Measurements from ENCODE around the gene MAPK12. TPM values are rescaled to one million over a fixed set of nuclear protein-coding genes. Genes with fewer than 3 reads are reported as not detected.

Gene MAPK12
- total RNA-seq, 2 donors from 2014 or later, result 5.0 to 13.0 TPM

DNA sequence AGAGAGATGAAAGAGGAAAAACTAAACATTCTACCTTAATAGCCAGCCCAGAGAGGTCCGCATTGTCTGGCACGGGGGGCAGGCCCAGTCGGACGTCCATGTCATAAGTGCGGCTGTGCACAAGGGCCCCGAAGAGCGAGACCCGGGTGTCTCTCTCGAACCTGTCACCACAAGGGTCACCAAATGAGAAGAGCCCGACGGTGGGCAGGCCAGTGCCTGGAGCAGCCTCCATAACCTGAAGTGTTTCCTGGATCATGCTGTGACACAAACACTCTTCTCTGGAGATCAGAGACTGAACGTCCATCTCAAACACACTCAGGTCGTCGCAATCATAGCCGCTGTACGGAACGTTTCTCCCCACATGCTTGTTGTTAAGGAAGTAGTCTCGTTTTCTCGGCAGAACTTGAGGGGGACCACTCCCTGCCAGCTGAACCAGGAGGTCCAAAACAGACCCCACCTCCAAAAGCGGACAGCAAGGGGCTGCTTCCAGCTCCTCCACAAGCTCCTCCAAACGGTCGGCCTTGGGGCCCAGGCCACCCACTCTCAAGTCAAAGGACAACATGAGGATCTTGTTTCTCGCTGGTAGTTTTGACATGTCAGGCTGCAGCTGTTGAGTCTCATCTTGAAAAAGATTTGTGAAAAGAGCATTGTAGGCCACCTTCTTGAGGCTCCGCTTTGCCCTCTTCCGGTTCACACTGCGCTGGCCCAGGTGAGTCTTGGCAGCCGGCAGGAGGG is 17.6 kb downstream of the MAPK12 start:
- H3K4me1 ChIP-seq, result peaks cover 0 to 50% of the 10 kb centered on the region in 2 donors

DNA sequence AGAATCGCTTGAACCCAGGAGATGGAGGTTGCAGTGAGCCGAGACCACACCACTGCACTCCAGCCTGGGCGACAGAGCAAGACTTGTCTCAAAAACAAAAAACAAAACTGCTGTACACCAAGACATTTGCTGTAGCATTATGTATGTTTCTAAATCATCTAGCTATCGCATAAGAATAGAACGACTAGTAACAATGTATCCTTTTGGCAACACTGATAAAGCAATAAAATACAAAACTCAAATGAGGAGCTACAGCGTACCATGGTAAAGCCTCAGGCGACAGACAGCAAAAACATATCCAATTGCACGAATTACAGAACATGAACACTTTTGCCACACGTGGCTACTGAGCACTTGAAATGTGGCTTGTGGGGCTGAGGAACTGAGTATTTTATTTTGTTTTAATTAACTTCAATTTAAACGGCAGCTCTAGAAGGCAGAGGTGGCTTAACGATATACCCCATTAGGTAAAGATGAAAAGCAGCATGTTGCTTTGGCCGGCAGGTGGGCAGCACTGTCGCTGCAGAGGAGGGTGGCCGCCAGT is 19.0 kb downstream of the MAPK12 start:
- TF ChIP-seq, protein P1, sequence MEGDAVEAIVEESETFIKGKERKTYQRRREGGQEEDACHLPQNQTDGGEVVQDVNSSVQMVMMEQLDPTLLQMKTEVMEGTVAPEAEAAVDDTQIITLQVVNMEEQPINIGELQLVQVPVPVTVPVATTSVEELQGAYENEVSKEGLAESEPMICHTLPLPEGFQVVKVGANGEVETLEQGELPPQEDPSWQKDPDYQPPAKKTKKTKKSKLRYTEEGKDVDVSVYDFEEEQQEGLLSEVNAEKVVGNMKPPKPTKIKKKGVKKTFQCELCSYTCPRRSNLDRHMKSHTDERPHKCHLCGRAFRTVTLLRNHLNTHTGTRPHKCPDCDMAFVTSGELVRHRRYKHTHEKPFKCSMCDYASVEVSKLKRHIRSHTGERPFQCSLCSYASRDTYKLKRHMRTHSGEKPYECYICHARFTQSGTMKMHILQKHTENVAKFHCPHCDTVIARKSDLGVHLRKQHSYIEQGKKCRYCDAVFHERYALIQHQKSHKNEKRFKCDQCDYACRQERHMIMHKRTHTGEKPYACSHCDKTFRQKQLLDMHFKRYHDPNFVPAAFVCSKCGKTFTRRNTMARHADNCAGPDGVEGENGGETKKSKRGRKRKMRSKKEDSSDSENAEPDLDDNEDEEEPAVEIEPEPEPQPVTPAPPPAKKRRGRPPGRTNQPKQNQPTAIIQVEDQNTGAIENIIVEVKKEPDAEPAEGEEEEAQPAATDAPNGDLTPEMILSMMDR (IDR thresholded peaks at IDR 0.05), result no peak
- Histone ChIP-seq H3K4me1 (peaks cover 0 to 50% of the 10 kb centered on the region in 2 donors), H3K27ac (no peak overlapping the region)

More for the DNA sequence above, 17.6 kb downstream of the MAPK12 start:
- TF ChIP-seq, protein P1 (IDR thresholded peaks at IDR 0.05), result no peak
- H3K27me3 ChIP-seq, result no peaks in the 10 kb centered on the region
- H3K27ac ChIP-seq, result peak overlapping the region; percentile 88 to 89
- peaks cover 15% of the 10 kb centered on the region for H3K36me3 ChIP-seq
- no peaks in the 10 kb centered on the region for H3K9me3 ChIP-seq
- no peak for DNase-seq (ENCODE audit: low spot score)
- H3K4me3 ChIP-seq, result peak overlapping the region; percentile 73 to 96

DNA sequence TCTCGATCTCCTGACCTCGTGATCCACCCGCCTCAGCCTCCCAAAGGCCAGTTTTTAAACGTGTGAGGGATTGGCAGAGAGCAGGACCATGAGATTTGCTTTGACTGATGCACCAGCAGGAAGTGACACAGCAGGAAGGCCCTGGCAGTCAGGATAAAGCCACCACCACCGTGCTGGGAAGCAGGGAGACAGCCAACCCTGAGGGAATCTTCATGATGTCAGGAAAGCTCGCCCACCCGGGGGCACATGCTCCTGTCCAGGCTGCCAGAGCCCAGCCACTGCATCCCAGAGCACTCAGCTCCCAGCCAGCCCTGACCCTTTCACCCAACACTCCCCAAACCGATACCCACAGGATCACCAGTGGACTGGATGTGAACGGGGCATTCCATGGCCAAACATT is 22.7 kb downstream of the MAPK12 start:
- H3K27ac ChIP-seq, result no peak overlapping the region
- TF ChIP-seq, protein P1 (IDR thresholded peaks at IDR 0.05), result no peak
- H3K9me3 ChIP-seq, result no peaks in the 10 kb centered on the region
- no peak overlapping the region for H3K4me3 ChIP-seq
- DNase-seq (ENCODE audit: low spot score), result no peak
- peaks cover 0 to 32% of the 10 kb centered on the region in 2 donors for H3K4me1 ChIP-seq
- H3K36me3 ChIP-seq, result peaks cover 26% of the 10 kb centered on the region
- H3K27me3 ChIP-seq, result no peaks in the 10 kb centered on the region

More for the DNA sequence above, 19.0 kb downstream of the MAPK12 start:
- Histone ChIP-seq H3K4me3 (peak overlapping the region; percentile 6 to 96), H3K9me3 (no peaks in the 10 kb centered on the region), H3K36me3 (peaks cover 16% of the 10 kb centered on the region), H3K27me3 (no peaks in the 10 kb centered on the region)
- no peak for DNase-seq (ENCODE audit: low spot score)

DNA sequence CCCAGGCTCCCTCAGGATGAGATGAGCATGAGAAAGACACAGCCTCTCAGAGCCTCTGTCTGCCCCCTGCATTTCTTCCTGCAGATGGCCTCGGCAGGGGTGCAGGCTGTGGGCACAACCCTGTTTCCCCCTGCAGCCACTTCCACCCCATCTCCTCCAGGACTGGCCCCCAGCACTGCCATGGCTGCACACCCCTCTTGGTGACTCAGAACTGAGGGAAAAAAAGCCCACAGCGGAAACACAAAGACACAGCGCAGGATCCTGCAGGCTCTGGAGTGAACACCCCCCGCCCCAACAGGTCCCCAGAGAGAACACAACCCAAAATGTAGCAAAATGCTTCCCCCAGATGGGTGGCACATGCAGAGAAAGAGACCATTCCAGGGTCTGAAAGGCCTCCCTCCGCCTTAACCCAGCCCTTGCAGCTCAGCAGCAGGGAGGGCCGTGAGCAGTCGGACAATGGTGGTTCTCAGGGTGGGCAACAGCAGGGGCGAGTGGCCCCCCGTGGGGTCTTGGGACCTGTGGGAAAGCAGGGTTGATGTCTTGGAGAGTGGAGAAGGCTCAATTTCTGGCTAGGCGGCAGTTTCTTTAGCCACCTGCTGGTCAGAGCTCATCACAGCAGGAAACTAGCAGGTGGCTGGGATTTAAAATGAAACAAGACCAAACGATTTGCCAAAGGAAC is 24.6 kb downstream of the MAPK12 start:
- TF ChIP-seq, protein P1 (IDR thresholded peaks at IDR 0.05), result no peak
- no peak for DNase-seq (ENCODE audit: low spot score)
- H3K27me3 ChIP-seq, result no peaks in the 10 kb centered on the region
- no peak overlapping the region for H3K27ac ChIP-seq
- no peak overlapping the region for H3K4me3 ChIP-seq
- peaks cover 0 to 13% of the 10 kb centered on the region in 2 donors for H3K4me1 ChIP-seq
- peaks cover 35% of the 10 kb centered on the region for H3K36me3 ChIP-seq
- H3K9me3 ChIP-seq, result no peaks in the 10 kb centered on the region

DNA sequence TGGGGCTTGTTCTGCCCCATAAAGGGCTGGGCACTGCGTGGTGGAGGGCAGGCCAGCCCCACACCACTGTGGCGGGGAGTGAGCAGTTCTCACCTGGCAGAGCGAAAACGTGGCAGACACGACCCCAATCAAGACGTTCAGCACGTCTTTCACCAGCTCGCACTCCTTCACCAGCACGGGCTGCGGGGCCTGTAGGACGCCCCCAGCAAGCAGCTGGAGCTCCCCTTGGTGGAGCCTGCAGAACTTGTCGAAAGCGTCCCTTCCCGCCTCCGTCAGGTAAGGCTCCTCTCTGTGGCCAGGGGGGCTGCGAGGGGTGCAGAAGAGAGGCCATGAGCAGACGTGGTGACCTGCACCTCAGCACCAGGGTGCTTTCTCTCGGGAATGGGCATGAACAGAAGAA is 28.3 kb downstream of the MAPK12 start:
- TF ChIP-seq, protein P1 (IDR thresholded peaks at IDR 0.05), result no peak
- Histone ChIP-seq H3K36me3 (peaks cover 31% of the 10 kb centered on the region), H3K9me3 (no peaks in the 10 kb centered on the region), H3K4me3 (no peak overlapping the region), H3K27me3 (no peaks in the 10 kb centered on the region), H3K4me1 (no peaks in the 10 kb centered on the region), H3K27ac (no peak overlapping the region)
- DNase-seq (ENCODE audit: low spot score), result no peak
